Measurements from ENCODE around the gene ARF1.

DNA sequence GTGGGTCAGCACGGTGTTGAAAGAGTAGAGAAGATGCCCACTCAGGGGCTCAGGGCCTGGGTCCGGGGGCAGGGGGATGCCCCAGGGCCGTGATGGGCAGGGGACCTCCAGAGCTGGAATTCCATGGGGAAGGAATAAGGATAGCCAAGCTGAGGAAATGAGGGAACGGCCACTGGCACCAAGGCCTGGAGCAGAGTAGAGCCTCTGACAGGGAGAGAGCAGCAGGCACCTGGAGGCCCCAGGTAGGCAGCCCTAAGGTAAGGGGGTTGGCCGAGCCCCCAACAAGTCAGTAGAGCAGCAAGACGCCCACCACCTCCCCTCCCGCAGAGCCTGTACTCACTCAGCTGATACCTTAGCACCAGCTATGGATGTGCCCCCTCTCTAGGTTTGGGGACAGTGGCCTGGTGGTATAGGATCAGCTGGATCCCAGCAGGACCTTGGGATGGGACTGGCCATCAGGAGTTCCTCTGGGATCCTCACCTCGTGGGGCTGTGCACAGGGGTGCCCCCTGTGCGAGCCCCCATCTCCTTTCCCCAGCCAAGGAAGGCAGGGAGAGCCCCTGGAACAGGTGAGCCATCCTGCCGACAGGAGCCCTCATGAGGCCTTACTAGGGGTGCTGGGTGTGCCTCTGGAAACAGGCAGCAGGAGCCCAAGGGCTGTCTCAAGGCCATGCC lies 21.0 kb upstream of the ARF1 start:
- TF ChIP-seq, protein P1, sequence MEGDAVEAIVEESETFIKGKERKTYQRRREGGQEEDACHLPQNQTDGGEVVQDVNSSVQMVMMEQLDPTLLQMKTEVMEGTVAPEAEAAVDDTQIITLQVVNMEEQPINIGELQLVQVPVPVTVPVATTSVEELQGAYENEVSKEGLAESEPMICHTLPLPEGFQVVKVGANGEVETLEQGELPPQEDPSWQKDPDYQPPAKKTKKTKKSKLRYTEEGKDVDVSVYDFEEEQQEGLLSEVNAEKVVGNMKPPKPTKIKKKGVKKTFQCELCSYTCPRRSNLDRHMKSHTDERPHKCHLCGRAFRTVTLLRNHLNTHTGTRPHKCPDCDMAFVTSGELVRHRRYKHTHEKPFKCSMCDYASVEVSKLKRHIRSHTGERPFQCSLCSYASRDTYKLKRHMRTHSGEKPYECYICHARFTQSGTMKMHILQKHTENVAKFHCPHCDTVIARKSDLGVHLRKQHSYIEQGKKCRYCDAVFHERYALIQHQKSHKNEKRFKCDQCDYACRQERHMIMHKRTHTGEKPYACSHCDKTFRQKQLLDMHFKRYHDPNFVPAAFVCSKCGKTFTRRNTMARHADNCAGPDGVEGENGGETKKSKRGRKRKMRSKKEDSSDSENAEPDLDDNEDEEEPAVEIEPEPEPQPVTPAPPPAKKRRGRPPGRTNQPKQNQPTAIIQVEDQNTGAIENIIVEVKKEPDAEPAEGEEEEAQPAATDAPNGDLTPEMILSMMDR (IDR thresholded peaks at IDR 0.05; ENCODE audit: low read depth, low read length) = no peak
- no peak for TF ChIP-seq POLR2A (IDR thresholded peaks at IDR 0.05; ENCODE audit: extremely low read depth, insufficient read length)

Data from NB4 (cell line).